Large intestine (tissue), 3 donors: ENCODE data around the gene HPX. TPM values are rescaled to one million over a fixed set of nuclear protein-coding genes. Genes with fewer than 3 reads are reported as not detected.

Experiments
- DNase-seq, 2 donors: peaks; one replicate each; pipeline versions ENCODE4 v3.0.0 to v3.0.0-alpha.2; 2013
- H3K27ac ChIP-seq: one replicate; pipeline ENCODE4 v1.5.1; 2013; ENCODE audit warnings: low read length
- H3K27me3 ChIP-seq: 2 replicates; pipeline ENCODE4 v1.6.1; 2013; ENCODE audit warnings: low read length; ENCODE audit not compliant: control insufficient read depth, insufficient read depth
- H3K36me3 ChIP-seq: 2 replicates; pipeline ENCODE4 v1.6.1; 2013; ENCODE audit warnings: low read length; ENCODE audit not compliant: control insufficient read depth, insufficient read depth
- H3K4me1 ChIP-seq: one replicate; pipeline ENCODE4 v1.6.1; 2013; ENCODE audit warnings: low read length; ENCODE audit not compliant: control insufficient read depth, insufficient read depth
- H3K4me3 ChIP-seq: one replicate; pipeline ENCODE4 v1.5.1; 2013; ENCODE audit warnings: low read length
- H3K9me3 ChIP-seq: one replicate; pipeline ENCODE4 v1.6.1; 2013; ENCODE audit warnings: mild to moderate bottlenecking, low read depth, low read length, moderate library complexity; ENCODE audit not compliant: control insufficient read depth
- WGBS: methylation state at CpG from one replicate; pipeline ENCODE4 v1.1.5; 2013; ENCODE audit warnings: low lambda C conversion rate; ENCODE audit not compliant: insufficient coverage; 5-methylcytosine and 5-hydroxymethylcytosine counted together
- polyA plus RNA-seq: library from polyadenylated mRNA; unstranded; fragments of 120-200 nt; gene quantifications from one replicate; pipeline ENCODE4 v1.2.1, GENCODE V29; 2013

Gene HPX
- polyA plus RNA-seq, 1 donor = 3.0 TPM

DNA sequence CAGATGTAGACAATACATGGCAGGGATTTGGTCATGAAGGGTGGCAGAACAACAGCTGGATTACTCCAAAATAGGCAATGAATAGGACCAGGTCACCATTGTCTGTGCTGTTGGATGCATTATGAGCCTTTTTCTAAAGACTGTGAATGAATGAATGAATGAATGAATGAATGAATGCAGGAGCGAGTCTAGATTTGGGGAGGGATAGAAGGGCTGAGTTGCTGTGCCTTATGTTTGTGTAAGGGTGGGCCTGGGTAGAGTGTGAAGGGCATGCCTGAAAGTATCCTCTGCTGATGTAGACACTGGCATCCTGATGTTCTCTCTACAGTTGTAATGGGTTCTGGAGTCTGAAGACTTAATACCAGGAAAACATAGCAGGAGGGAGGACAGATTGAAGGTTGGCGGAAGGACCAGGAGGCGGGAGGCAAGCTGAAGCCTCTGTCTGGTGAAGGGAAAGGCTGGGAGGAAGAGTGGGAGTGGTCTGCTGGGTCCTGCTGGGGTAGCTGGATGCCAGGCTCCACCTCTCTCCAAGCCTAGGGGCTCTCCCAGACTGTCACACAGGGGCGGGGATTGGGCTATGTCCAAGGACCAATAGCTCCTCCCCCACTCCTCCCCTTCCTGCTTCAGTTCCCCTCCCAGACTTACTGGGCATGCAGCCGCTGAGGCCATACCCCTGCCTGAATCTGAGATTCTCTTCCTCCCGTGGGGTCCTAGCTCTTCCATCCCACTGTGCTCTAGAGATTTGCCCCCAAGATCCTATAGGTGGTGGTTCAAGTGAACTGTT lies 28.1 kb upstream of the HPX start:
- WGBS = 60% methylated on average over 1 of the region's 6 CpGs
- peak overlapping the region; percentile 33 for H3K27ac ChIP-seq
- peak; percentile 88 to 91 for DNase-seq
- H3K36me3 ChIP-seq = peaks cover 14% of the 10 kb centered on the region
- no peaks in the 10 kb centered on the region for H3K9me3 ChIP-seq
- H3K4me3 ChIP-seq = no peak overlapping the region
- H3K4me1 ChIP-seq = peaks cover 29% of the 10 kb centered on the region
- no peaks in the 10 kb centered on the region for H3K27me3 ChIP-seq

DNA sequence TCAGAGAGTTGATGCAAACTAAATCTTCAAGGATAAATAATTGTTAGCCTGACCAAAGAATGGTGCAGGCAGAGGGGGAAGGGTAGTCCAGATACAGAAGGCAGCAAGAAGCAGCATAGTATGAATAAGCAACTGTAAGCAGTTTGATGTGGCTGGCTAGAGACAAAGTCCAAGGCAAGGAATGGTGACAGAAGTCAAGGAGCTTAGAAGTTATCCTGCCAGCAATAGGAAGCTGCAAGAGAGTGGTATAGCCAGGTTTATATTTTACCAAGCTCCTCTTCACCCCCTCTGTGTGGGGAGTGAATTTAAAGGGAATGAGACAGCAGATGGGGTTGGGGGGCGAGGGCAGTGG lies 18.3 kb upstream of the HPX start:
- no peaks in the 10 kb centered on the region for H3K27me3 ChIP-seq
- H3K27ac ChIP-seq = peak overlapping the region; percentile 69
- DNase-seq = peak; percentile 74 to 88
- H3K4me3 ChIP-seq = no peak overlapping the region
- peaks cover 3% of the 10 kb centered on the region for H3K9me3 ChIP-seq
- peaks cover 22% of the 10 kb centered on the region for H3K4me1 ChIP-seq
- peaks cover 68% of the 10 kb centered on the region for H3K36me3 ChIP-seq
- WGBS = no CpG with 5 or more reads among the region's 1 CpG

DNA sequence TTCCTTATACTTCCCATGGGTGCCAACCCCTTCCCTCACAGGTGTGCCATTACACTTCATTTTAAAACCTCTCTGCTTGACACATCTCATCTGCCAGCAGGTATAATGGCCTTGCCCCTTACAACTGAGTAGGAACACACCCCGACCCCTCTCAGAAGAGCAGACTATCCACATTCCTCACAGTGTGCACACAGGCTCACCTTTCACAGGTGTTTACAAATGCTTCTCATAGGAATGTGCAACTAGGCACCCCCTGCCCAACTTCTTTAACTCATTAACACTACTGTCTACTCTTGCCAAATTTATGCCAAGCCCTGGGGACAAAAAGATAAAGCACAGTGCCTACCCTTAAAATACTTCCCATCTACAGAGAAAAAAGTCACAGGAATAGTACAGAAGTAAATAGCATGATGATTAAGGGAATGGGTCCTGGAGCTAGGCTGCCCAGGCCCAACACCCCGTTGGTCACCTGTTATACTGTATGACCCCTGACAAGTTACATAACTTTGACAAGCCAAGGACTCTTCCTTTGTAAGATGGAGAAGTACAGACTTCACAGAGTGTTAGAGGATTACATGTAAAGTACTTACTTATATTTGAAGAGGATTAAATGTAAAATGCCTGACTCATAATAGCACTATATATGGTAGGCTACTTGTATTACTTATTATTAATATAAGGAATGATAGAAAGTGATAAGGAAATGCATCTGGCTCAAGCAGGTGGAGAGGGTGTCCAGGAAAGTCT lies 17.7 kb upstream of the HPX start:
- no CpG with 5 or more reads among the region's 2 CpGs for WGBS
- Histone ChIP-seq H3K4me3 (no peak overlapping the region), H3K27ac (peak overlapping the region; percentile 69), H3K27me3 (no peaks in the 10 kb centered on the region), H3K4me1 (peaks cover 22% of the 10 kb centered on the region), H3K36me3 (peaks cover 68% of the 10 kb centered on the region), H3K9me3 (peaks cover 3% of the 10 kb centered on the region)
- peak in 1 of 2 donors; percentile 26 for DNase-seq

DNA sequence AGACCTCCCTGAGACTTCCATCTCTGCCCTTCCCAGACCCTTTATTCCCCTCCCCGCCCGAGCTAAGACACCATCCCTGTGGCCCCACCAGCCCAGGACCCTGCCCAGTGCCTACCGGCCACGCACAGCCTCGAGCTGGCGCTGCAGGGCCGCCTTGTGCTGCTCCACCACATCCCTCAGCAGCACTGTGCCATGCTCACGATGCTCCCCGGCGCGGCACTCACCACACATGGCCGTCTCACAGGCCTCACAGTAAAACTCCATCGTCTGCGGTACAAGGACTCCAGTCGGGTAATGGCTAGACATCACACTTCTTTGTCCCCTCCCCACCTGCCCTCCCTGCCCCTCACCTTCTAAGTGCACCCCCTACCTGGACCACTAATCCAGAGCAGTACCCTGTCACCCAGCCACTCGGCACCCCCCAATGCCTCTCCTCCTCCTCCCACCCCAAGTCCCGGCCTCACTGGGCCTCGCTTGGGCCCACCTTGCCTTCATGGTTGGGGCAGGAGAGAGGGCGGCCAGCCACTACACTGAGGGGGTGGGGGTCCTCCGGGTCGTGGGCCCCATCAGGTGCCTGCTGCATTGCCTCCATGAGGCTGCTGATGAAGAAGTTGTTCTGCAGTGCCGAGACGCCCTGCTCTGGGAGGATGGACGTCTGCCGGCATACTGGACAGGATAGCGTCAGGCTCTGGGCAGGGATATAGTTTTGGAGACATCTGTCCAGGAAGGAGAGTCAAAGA lies 17.0 kb upstream of the HPX start:
- Histone ChIP-seq H3K9me3 (peaks cover 3% of the 10 kb centered on the region), H3K36me3 (peaks cover 71% of the 10 kb centered on the region), H3K4me3 (no peak overlapping the region), H3K4me1 (peaks cover 22% of the 10 kb centered on the region), H3K27me3 (no peaks in the 10 kb centered on the region), H3K27ac (peak overlapping the region; percentile 69)
- no peak for DNase-seq
- no CpG with 5 or more reads among the region's 26 CpGs for WGBS

DNA sequence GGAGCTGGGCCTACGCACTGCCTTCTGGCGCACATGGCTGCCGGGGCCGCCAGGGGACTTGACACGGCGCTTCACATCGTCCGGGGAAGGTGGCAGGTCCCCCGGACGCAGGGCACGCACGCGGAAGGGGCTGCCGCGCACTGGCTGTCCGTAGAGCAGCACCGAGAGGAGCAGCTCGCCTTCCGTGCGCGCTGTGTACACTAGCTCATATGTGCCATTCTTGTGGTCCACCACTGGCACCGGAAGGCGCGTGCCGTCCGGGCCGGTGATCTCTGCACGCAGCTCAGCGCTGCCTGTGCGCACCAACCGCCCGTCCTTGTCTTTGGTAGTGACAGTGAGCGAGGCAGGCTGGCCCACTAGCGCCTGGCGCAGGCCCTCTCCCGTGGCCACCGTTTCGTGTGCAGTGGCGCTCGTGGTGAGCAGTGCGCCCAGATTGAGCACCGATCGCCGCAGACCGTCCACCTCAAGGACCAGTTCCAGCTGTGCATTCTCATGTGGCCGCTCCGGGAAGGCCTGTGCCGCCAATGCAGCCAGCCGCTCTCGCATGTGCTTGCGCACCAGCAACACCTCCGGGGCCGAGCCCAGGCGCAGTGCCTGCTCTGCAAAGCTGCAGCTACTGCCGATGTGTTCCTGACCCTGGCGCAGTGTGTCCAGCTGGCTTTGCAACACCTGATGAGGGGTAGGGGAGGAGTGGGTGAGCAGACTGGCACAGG lies 15.7 kb upstream of the HPX start:
- H3K4me3 ChIP-seq = no peak overlapping the region
- peaks cover 3% of the 10 kb centered on the region for H3K9me3 ChIP-seq
- no CpG with 5 or more reads among the region's 56 CpGs for WGBS
- no peak overlapping the region for H3K27ac ChIP-seq
- peaks cover 22% of the 10 kb centered on the region for H3K4me1 ChIP-seq
- peaks cover 73% of the 10 kb centered on the region for H3K36me3 ChIP-seq
- H3K27me3 ChIP-seq = no peaks in the 10 kb centered on the region
- no peak for DNase-seq

GRCh38 chr11:6455070-6455469 lies 14.3 kb upstream of the HPX start:
- H3K4me1 ChIP-seq = peaks cover 17% of the 10 kb centered on the region
- H3K4me3 ChIP-seq = no peak overlapping the region
- DNase-seq = no peak
- H3K27me3 ChIP-seq = no peaks in the 10 kb centered on the region
- H3K9me3 ChIP-seq = peaks cover 3% of the 10 kb centered on the region
- WGBS = no CpG with 5 or more reads among the region's 2 CpGs
- no peak overlapping the region for H3K27ac ChIP-seq
- H3K36me3 ChIP-seq = peaks cover 81% of the 10 kb centered on the region

DNA sequence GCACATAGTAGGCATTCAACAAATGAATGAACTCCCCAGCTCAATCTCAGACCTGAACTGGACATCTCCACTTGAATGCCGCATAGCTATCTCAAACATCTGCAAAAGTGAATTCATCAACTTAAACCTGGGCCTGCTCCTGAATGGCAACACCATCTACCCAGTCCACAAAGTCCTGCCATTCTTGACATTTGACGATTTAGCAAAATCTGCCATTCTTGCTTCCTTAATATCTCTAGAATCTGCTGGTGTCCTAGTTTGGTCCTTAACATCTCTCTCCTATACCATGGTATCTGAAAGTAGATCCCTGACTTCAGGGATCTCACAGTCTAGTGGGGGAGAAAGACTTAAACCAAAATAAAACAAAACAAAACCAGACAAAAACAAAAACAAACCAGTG lies 12.4 kb upstream of the HPX start:
- DNase-seq = no peak
- Histone ChIP-seq H3K4me1 (peaks cover 2% of the 10 kb centered on the region), H3K27me3 (no peaks in the 10 kb centered on the region), H3K36me3 (peaks cover 96% of the 10 kb centered on the region), H3K27ac (no peak overlapping the region), H3K4me3 (no peak overlapping the region), H3K9me3 (peaks cover 3% of the 10 kb centered on the region)
- WGBS = no CpG with 5 or more reads among the region's 2 CpGs

DNA sequence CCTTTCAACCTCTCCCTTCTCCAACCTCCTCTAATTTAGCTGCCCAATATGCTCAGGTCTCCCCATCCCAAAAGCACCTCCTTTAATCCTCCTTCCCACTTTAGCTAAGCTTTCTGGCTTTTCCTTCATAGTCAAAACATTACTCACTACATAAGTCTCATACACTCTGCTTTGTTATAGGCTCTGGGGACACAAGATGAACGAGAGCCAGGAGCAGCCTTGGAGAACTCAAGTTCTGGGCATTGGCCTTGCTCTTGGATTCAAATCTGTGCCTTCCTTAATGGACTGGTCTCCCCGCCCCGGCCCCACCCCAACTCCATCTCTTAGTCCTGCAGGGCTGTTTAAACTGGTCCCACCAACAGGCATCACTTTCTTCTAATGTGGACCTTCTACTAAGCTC lies 11.4 kb upstream of the HPX start:
- no peaks in the 10 kb centered on the region for H3K4me1 ChIP-seq
- no CpG with 5 or more reads among the region's 3 CpGs for WGBS
- H3K36me3 ChIP-seq = peaks cover 90% of the 10 kb centered on the region
- no peak overlapping the region for H3K27ac ChIP-seq
- H3K27me3 ChIP-seq = no peaks in the 10 kb centered on the region
- H3K9me3 ChIP-seq = peaks cover 3% of the 10 kb centered on the region
- DNase-seq = no peak
- H3K4me3 ChIP-seq = no peak overlapping the region

GRCh38 chr11:6448574-6448973 lies 7.8 kb upstream of the HPX start:
- peaks cover 55% of the 10 kb centered on the region for H3K36me3 ChIP-seq
- H3K27ac ChIP-seq = no peak overlapping the region
- no peaks in the 10 kb centered on the region for H3K9me3 ChIP-seq
- H3K4me3 ChIP-seq = no peak overlapping the region
- H3K4me1 ChIP-seq = no peaks in the 10 kb centered on the region
- H3K27me3 ChIP-seq = no peaks in the 10 kb centered on the region
- no CpG with 5 or more reads among the region's 3 CpGs for WGBS
- no peak for DNase-seq
